ENCODE measurements around the gene AMOTL1.

The AMOTL1 gene

GRCh38 chr11:94857337-94857736 is 89.2 kb downstream of the AMOTL1 start:
- no peak for DNase-seq (ENCODE audit: low spot score)

- DNase-seq (ENCODE audit: low spot score) = peak; percentile 19
Observed at GRCh38 chr11:94858012-94858705, 90.0 kb downstream of the AMOTL1 start.

- DNase-seq (ENCODE audit: low spot score) = no peak
Observed at GRCh38 chr11:94860333-94860732, 92.2 kb downstream of the AMOTL1 start.

GRCh38 chr11:94861306-94861845 is 93.2 kb downstream of the AMOTL1 start:
- no peak for DNase-seq (ENCODE audit: low spot score)

- DNase-seq (ENCODE audit: low spot score) = no peak
Observed at GRCh38 chr11:94862926-94863880, 95.0 kb downstream of the AMOTL1 start.

GRCh38 chr11:94864506-94865045 is 96.4 kb downstream of the AMOTL1 start:
- no peak for DNase-seq (ENCODE audit: low spot score)

GRCh38 chr11:94866231-94866822 is 98.2 kb downstream of the AMOTL1 start:
- DNase-seq (ENCODE audit: low spot score) = no peak

GRCh38 chr11:94866936-94867795 is 99.0 kb downstream of the AMOTL1 start:
- DNase-seq (ENCODE audit: low spot score) = no peak

GRCh38 chr11:94868468-94868867 is 100.3 kb downstream of the AMOTL1 start:
- DNase-seq (ENCODE audit: low spot score) = no peak

- DNase-seq (ENCODE audit: low spot score) = no peak
Observed at GRCh38 chr11:94869186-94869585, 101.0 kb downstream of the AMOTL1 start.

GRCh38 chr11:94870422-94870821 is 102.3 kb downstream of the AMOTL1 start:
- DNase-seq (ENCODE audit: low spot score) = no peak

GRCh38 chr11:94871491-94872185 is 103.5 kb downstream of the AMOTL1 start:
- DNase-seq (ENCODE audit: low spot score) = no peak

- no peak for DNase-seq (ENCODE audit: low spot score)
Observed at GRCh38 chr11:94873916-94874540, 105.9 kb downstream of the AMOTL1 start.

GRCh38 chr11:94876222-94876621 is 108.1 kb downstream of the AMOTL1 start:
- DNase-seq (ENCODE audit: low spot score) = no peak

- peak; percentile 48 for DNase-seq (ENCODE audit: low spot score)
Observed at GRCh38 chr11:94876645-94877442, 108.7 kb downstream of the AMOTL1 start.

- no peak for DNase-seq (ENCODE audit: low spot score)
Observed at GRCh38 chr11:94877443-94878200, 109.5 kb downstream of the AMOTL1 start.

GRCh38 chr11:94879006-94879405 is 110.8 kb downstream of the AMOTL1 start:
- no peak for DNase-seq (ENCODE audit: low spot score)

- no peak for DNase-seq (ENCODE audit: low spot score)
Observed at GRCh38 chr11:94880216-94880615, 112.1 kb downstream of the AMOTL1 start.

Data from cerebellar cortex (tissue), 1 donor.